Peyer's patch (tissue), 4 donors: Measurements from ENCODE around the gene PTPRM. TPM values are rescaled to one million over a fixed set of nuclear protein-coding genes. Genes with fewer than 3 reads are reported as not detected.

Experiments used
- DNase-seq, 3 donors: peaks; one replicate each; pipeline ENCODE4 v3.0.0-alpha.2; 2017 to 2019
- H3K27ac ChIP-seq, 4 donors: fragments of 200-600 bp; sonication (generic); one replicate each; pipeline ENCODE4 v1.5.1; 2016 to 2019
- H3K27me3 ChIP-seq, 2 donors: fragments of 200-600 bp; sonication (generic); one replicate each; pipeline ENCODE4 v1.5.1; 2019
- H3K36me3 ChIP-seq, 3 donors: fragments of 200-600 bp; sonication (generic); one replicate each; pipeline ENCODE4 v1.5.1; 2016 to 2019
- H3K4me1 ChIP-seq, 4 donors: fragments of 200-600 bp; sonication (generic); one replicate each; pipeline ENCODE4 v1.5.1; 2016 to 2019
- H3K4me3 ChIP-seq, 4 donors: fragments of 200-600 bp; sonication (generic); 1 replicate in 3 of 4; 2 replicates in 1 of 4; pipeline ENCODE4 v1.5.1; 2016 to 2019; ENCODE audit warnings: mild to moderate bottlenecking in 1 of 4
- H3K9me3 ChIP-seq, 4 donors: fragments of 200-600 bp; sonication (generic); one replicate each; pipeline ENCODE4 v1.5.1; 2016 to 2019; ENCODE audit warnings: mild to moderate bottlenecking in 1 of 4
- POLR2A ChIP-seq, 2 donors: fragments of 450-650 bp; IDR thresholded peaks; one replicate each; pipeline ENCODE4 v1.5.1; 2017; ENCODE audit warnings: antibody characterized with exemption in 2 of 2, mild to moderate bottlenecking in 2 of 2, moderate library complexity in 2 of 2
- total RNA-seq, 4 donors: library from RNA; depleted of rRNA; stranded (reverse); fragments of >200 nt; gene quantifications; one replicate each; pipeline ENCODE4 v1.1.0, GENCODE V29; 2016
- TF ChIP-seq, protein P1 (sequence below), 6 experiments: fragments of 450-650 bp in 4 of 6; fragments of 200-600 bp in 2 of 6; sonication (generic) in 1 of 6; IDR thresholded peaks; one replicate each; pipeline ENCODE4 v1.5.1; 2017 to 2019; ENCODE audit warnings: antibody characterized with exemption in 6 of 6, mild to moderate bottlenecking in 3 of 6, moderate library complexity in 1 of 6

PTPRM gene
- total RNA-seq, 4 donors from 2014 or later, result 39.6 to 211 (median 80.3) TPM

GRCh38 chr18:7857562-7857961 is 290.4 kb downstream of the PTPRM start:
- Histone ChIP-seq H3K27me3 (no peaks in the 10 kb centered on the region), H3K4me1 (no peaks in the 10 kb centered on the region), H3K36me3 (no peaks in the 10 kb centered on the region), H3K4me3 (no peak overlapping the region), H3K27ac (no peak overlapping the region), H3K9me3 (no peaks in the 10 kb centered on the region)
- TF ChIP-seq, protein P1, sequence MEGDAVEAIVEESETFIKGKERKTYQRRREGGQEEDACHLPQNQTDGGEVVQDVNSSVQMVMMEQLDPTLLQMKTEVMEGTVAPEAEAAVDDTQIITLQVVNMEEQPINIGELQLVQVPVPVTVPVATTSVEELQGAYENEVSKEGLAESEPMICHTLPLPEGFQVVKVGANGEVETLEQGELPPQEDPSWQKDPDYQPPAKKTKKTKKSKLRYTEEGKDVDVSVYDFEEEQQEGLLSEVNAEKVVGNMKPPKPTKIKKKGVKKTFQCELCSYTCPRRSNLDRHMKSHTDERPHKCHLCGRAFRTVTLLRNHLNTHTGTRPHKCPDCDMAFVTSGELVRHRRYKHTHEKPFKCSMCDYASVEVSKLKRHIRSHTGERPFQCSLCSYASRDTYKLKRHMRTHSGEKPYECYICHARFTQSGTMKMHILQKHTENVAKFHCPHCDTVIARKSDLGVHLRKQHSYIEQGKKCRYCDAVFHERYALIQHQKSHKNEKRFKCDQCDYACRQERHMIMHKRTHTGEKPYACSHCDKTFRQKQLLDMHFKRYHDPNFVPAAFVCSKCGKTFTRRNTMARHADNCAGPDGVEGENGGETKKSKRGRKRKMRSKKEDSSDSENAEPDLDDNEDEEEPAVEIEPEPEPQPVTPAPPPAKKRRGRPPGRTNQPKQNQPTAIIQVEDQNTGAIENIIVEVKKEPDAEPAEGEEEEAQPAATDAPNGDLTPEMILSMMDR (IDR thresholded peaks at IDR 0.05), result no peak
- TF ChIP-seq POLR2A (IDR thresholded peaks at IDR 0.05), result no peak
- DNase-seq, result no peak

- H3K27me3 ChIP-seq, result no peaks in the 10 kb centered on the region
- H3K4me3 ChIP-seq, result no peak overlapping the region
- no peaks in the 10 kb centered on the region for H3K9me3 ChIP-seq
- no peaks in the 10 kb centered on the region for H3K4me1 ChIP-seq
- DNase-seq, result no peak
- no peaks in the 10 kb centered on the region for H3K36me3 ChIP-seq
- no peak overlapping the region for H3K27ac ChIP-seq
- no peak for TF ChIP-seq POLR2A (IDR thresholded peaks at IDR 0.05)
- TF ChIP-seq, protein P1 (IDR thresholded peaks at IDR 0.05), result no peak
Measured at GRCh38 chr18:7859122-7859521, 292.0 kb downstream of the PTPRM start.

- no peaks in the 10 kb centered on the region for H3K36me3 ChIP-seq
- H3K9me3 ChIP-seq, result no peaks in the 10 kb centered on the region
- peaks cover 0 to 3% (median 0%) of the 10 kb centered on the region in 4 donors for H3K4me1 ChIP-seq
- H3K27ac ChIP-seq, result no peak overlapping the region
- no peaks in the 10 kb centered on the region for H3K27me3 ChIP-seq
- no peak overlapping the region for H3K4me3 ChIP-seq
- no peak for DNase-seq
- no peak for TF ChIP-seq POLR2A (IDR thresholded peaks at IDR 0.05)
- TF ChIP-seq, protein P1 (IDR thresholded peaks at IDR 0.05), result no peak
Measured at GRCh38 chr18:7870266-7870665, 303.1 kb downstream of the PTPRM start.

- H3K27ac ChIP-seq, result peak overlapping the region in 1 of 4 donors; percentile 17
- H3K4me1 ChIP-seq, result peaks cover 0 to 3% (median 0%) of the 10 kb centered on the region in 4 donors
- no peak for TF ChIP-seq POLR2A (IDR thresholded peaks at IDR 0.05)
- TF ChIP-seq, protein P1 (IDR thresholded peaks at IDR 0.05), result no peak
- no peaks in the 10 kb centered on the region for H3K27me3 ChIP-seq
- H3K4me3 ChIP-seq, result no peak overlapping the region
- H3K36me3 ChIP-seq, result no peaks in the 10 kb centered on the region
- no peak for DNase-seq
- no peaks in the 10 kb centered on the region for H3K9me3 ChIP-seq
Measured at GRCh38 chr18:7870855-7871254, 303.7 kb downstream of the PTPRM start.

GRCh38 chr18:7871560-7872456 is 304.7 kb downstream of the PTPRM start:
- TF ChIP-seq, protein P1 (IDR thresholded peaks at IDR 0.05), result no peak
- no peak for TF ChIP-seq POLR2A (IDR thresholded peaks at IDR 0.05)
- H3K4me3 ChIP-seq, result no peak overlapping the region
- peaks cover 0 to 3% (median 0%) of the 10 kb centered on the region in 4 donors for H3K4me1 ChIP-seq
- peak in 1 of 3 donors; percentile 50 for DNase-seq
- H3K9me3 ChIP-seq, result no peaks in the 10 kb centered on the region
- peak overlapping the region in 1 of 4 donors; percentile 17 for H3K27ac ChIP-seq
- no peaks in the 10 kb centered on the region for H3K27me3 ChIP-seq
- H3K36me3 ChIP-seq, result no peaks in the 10 kb centered on the region
